GM19023 (cell line): Measurements from ENCODE around the gene OCSTAMP.

Source experiments
- ATAC-seq: cut with Tn5 transposase; IDR thresholded peaks from one replicate; pipeline ENCODE4 v1.9.1; 2021; ENCODE audit warnings: mild to moderate bottlenecking, moderate library complexity; ENCODE audit not compliant: unreplicated experiment

Gene OCSTAMP

GRCh38 chr20:46550461-46550860 is at the start of gene OCSTAMP:
Gene OCSTAMP (minus strand): TSS chr20:46550654. CDS start chr20:46550560, 94 bp downstream.
- no peak for ATAC-seq

DNA sequence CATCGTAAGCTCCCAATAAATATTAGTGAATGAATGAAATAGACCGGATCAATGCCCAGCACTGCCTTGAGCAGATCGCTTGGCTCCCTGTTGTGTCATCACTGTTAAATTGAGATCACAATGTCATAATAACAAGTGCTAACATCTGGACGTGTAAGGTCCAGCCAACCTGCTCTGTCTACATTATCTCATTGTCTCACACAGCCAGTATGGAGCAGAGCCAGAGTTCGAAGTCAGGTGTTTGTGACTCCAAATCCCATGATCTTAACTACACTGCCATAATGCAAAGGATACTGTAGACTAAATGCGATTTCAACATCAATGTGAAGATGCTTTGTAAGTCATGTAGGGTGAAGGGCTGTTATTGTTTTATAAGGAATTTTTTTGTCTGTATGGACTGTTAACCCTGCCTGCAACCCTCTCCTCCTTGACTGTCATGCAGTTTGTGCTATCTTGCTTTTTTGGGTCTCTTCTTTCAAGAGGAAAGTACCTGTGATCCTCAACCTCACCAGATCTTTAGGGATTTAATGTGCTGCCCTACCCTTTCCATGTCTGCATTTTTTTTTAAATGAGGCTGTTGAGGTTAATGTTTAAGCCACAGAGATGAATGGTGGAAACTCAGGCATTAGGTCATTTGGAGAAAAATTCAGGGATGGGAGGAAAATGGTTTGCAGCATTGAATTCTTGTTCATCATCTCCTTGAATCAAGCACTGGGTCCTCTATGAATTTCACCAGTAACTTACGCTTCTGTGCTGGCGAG is 49.0 kb upstream of the OCSTAMP start:
- ATAC-seq, result no peak

DNA sequence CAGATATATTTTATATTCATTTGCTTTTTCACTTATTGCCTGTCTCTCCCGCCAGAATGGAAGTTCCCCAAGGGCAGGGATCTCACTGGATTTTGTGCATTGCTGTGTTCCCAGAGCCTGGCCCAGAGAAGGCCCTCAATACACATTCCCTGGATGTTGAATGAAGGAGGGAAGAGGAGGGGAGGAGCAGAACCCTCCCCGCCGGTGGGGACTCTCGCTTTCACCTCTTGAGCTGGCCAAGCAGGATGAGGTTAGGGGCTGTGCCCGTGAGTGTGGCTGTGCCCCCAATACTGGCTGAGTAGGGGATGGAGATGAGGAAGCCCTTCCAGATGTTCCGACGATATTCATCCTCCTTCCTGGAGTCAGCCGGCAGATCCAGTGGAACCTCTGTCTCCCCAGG is 45.5 kb upstream of the OCSTAMP start:
- no peak for ATAC-seq

DNA sequence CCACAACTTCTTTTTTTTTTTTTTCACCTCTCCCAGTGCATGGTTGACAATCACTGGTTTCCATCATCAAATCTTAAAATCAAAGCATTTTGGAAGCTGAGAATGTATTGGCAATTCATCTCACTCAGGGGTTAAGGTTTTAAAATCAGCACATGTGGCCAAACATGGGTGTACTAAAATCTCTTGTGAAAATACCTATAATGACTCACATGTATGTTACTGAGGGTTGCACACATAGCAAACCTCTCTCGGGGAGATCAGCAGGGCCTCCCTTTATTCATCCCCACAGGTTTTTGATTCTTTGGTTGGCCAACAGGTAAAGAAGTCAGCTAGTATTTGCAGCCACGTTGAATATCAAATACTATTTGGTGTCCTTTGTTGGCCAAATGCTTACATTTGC is 44.3 kb upstream of the OCSTAMP start:
- ATAC-seq, result no peak

GRCh38 chr20:46592580-46593362 is 42.3 kb upstream of the OCSTAMP start:
- no peak for ATAC-seq

DNA sequence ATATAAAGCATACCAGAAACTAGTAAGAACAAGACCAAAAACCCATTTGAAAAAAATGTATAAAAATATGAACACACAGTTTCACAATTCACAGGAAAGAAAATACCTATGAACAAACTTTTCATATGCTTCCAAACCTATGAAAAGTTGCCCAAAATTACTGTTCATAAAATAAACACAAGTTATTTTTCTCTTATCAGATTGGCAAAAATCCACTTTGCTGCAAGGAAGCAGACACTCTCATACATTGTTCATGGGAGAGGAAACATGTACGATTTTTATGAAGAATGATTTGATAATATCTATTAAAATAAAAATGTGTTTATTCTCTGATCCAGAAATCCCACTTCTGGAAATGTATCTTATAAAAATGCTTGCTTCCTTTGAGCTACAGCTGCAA is 40.0 kb upstream of the OCSTAMP start:
- ATAC-seq, result no peak

DNA sequence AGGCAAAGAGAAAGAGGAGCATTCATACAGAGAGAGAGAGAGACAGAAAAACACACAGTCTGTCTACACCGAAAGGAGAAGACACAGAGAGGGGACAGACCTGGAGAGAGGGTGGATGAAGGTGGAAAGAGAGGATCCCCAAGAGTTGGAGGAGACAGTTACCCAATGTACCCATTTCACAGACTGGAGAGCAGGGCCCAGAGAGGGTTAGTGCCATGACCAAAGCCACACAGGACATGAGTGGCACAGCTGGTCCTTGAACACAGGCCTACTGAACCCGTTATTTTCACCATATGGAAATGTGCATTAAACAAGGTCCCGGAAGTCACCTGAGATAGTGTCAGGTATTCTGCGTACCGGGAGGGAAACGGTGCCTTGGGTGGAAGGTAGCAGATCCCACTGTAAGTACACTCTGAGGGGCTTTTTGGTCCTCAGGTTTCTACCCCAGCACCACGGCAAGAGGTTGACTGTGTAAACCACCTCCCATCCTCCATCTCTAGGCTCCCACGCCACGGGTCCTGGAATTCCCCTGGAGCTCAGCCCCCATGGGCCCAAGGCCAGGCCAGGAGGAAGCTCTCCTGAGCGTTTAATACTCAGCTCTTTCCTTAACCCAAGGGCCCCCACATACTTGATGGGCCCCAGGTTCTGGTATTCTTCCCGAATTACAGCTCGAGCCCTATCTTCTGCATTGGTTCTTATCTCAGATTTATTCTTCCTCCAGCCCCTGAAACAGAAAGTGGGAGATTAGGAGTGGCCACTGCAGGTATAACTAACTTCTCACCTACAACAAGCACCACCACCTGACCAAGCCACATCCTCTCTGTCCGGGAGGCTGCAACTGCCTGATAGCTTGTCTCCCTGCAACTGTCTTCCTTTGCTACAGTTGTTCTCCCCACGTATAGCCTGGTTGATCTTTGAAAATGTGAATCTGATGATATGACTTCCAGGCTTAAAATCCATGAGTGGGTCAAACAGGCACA is 38.4 kb upstream of the OCSTAMP start:
- ATAC-seq, result no peak

GRCh38 chr20:46587986-46588385 is 37.5 kb upstream of the OCSTAMP start:
- no peak for ATAC-seq

- ATAC-seq, result no peak
These were observed 36.3 kb upstream of the OCSTAMP start for GRCh38 chr20:46586724-46587123.

DNA sequence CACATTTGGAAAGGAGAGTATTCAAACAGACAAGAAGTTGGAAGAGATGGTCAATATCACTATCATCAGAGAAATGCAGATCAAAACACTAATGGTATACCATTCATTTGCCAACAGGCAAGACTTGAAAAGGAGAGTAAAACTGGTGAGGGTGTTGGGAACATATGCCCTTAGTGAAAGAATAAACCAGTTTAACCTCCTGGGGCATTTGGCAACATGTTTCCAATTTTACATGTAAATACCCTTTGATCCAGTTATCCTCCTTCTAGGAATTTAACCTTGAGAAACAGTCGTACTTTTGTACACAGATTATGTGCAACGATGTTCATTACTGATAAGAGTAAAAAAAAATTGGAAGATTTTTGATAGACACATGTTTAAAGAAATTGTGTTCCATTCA is 34.1 kb upstream of the OCSTAMP start:
- ATAC-seq, result no peak

DNA sequence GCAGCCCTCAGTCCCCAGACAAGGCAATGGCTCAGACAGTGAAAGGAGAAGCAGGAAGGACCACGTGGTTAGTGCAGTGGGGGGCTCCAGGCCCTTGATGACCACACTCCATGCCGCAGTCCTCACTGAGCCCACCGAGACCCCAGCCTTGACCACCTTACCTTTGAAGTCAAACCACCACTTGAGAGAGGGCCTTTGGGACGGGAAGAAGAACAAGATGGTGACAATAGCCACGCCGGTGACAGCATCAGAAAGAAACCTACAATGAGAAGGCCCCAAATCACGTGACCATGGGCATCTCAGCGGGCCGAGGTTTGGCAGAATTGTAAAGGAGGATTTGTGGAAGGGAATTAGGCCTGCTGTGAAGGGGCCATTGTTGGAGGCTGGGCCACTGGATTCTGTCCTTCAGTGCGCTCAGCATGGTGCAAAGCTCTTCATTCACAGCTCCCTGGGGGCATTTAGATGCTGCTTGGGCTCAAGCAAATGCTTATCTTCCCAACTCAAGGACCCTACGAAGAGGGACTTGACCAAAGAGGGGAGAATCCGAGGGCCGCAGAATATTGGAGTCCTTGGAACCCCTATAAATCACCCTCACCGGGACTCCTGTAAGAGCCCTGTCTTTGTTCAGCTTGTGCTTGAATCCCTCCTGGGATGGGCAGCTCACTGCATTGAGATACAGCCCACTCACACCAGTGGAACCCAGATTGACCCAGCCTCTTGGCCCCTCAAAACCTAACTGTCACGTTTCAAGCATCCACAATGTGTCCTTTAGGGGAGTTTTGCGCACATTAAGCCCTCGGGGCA is 33.2 kb upstream of the OCSTAMP start:
- ATAC-seq, result no peak

- ATAC-seq, result no peak
These were observed 32.2 kb upstream of the OCSTAMP start for GRCh38 chr20:46582648-46583047.

- ATAC-seq, result no peak
These were observed 30.9 kb upstream of the OCSTAMP start for GRCh38 chr20:46581391-46581790.

GRCh38 chr20:46580613-46581205 is 30.3 kb upstream of the OCSTAMP start:
- ATAC-seq, result no peak

GRCh38 chr20:46578745-46579144 is 28.3 kb upstream of the OCSTAMP start:
- no peak for ATAC-seq

DNA sequence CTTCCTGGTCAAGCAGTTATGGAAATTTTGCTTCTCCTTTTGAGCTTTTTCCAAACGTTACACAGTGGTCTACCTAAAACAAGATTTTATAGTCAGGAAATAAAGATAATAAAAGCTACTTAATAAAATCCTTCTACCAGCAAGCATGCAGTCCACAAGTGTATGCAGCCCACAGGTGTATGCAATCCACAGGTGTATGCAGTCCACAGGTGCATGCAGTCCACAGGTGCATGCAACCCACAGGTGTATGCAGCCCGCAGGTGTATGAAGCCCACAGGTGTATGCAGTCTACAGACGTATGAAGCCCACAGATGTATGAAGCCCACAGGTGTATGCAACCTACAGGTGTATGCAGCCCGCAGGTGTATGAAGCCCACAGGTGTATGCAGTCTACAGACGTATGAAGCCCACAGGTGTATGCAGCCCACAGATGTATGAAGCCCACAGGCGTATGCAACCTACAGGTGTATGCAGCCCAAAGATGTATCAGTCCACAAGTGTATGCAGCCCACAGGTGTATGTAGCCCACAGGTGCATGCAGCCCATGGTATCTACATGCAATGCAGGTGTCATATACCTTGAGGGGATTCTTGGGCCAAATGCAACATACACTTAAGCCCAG is 26.4 kb upstream of the OCSTAMP start:
- no peak for ATAC-seq

GRCh38 chr20:46575937-46576461 is 25.5 kb upstream of the OCSTAMP start:
- no peak for ATAC-seq

GRCh38 chr20:46575394-46575793 is 24.9 kb upstream of the OCSTAMP start:
- ATAC-seq, result no peak
